CD4-positive, alpha-beta T cell (primary cell): ENCODE measurements around the gene AUTS2. TPM values are rescaled to one million over a fixed set of nuclear protein-coding genes. Genes with fewer than 3 reads are reported as not detected.

Experiments used
- ATAC-seq: fragments of 200-7000 bp; cut with Tn5 transposase; one replicate; pipeline ENCODE4 v1.10.0; 2022; ENCODE audit warnings: mild to moderate bottlenecking; ENCODE audit not compliant: poor library complexity
- CTCF ChIA-PET: fragments of 350-600 bp; sonication (Branson Sonifier 250); formaldehyde crosslinking; loops from one replicate; lab custom pipeline; 2021; ENCODE audit warnings: antibody characterized with exemption, inconsistent platforms; lab: Charles Lee
- POLR2A ChIA-PET: fragments of 350-600 bp; sonication (Branson Sonifier 250); formaldehyde crosslinking; loops from one replicate; lab custom pipeline; 2021; ENCODE audit warnings: antibody characterized with exemption, inconsistent platforms; lab: Charles Lee
- DNase-seq, 14 experiments: peaks; one replicate each; pipeline ENCODE4 v3.0.0-alpha.2; 2013 to 2020; ENCODE audit warnings: mixed read lengths in 2 of 14
- H3K27ac ChIP-seq, 2 donors: one replicate each; pipeline versions ENCODE4 v1.5.1 to v1.7.0; 2013; ENCODE audit warnings: low read length in 2 of 2, low read depth in 1 of 2, mild to moderate bottlenecking in 1 of 2
- H3K27me3 ChIP-seq, 2 experiments: 1 replicate in 1 of 2; 2 replicates in 1 of 2; pipeline versions ENCODE4 v1.6.1 to v1.7.0; 2013; ENCODE audit warnings: low read length in 2 of 2, control low read depth in 1 of 2, mild to moderate bottlenecking in 1 of 2, moderate library complexity in 1 of 2; ENCODE audit not compliant: insufficient read depth in 2 of 2, control insufficient read depth in 1 of 2
- H3K36me3 ChIP-seq: one replicate; pipeline ENCODE4 v1.6.1; 2013; ENCODE audit warnings: low read length, control low read depth; ENCODE audit not compliant: insufficient read depth
- H3K4me1 ChIP-seq: one replicate; pipeline ENCODE4 v1.6.1; 2013; ENCODE audit warnings: low read length, control low read depth; ENCODE audit not compliant: insufficient read depth
- H3K4me3 ChIP-seq: one replicate; pipeline ENCODE4 v1.5.1; 2013; ENCODE audit warnings: mild to moderate bottlenecking, low read length, moderate library complexity
- H3K9me3 ChIP-seq, 2 experiments: 1 replicate in 1 of 2; 2 replicates in 1 of 2; pipeline versions ENCODE4 v1.6.1 to v1.7.0; 2013; ENCODE audit warnings: low read length in 2 of 2, mild to moderate bottlenecking in 2 of 2, control low read depth in 1 of 2, moderate library complexity in 1 of 2; ENCODE audit not compliant: control insufficient read depth in 1 of 2, insufficient read depth in 1 of 2
- H3K27ac Mint-ChIP-seq: one replicate; pipeline ENCODE4 v1.8.0; 2020; ENCODE audit warnings: mixed read lengths
- H3K27me3 Mint-ChIP-seq: one replicate; pipeline ENCODE4 v1.8.0; 2021; ENCODE audit warnings: mixed read lengths
- H3K36me3 Mint-ChIP-seq: one replicate; pipeline ENCODE4 v1.8.0; 2021; ENCODE audit warnings: low read depth, mixed read lengths
- H3K4me1 Mint-ChIP-seq: one replicate; pipeline ENCODE4 v1.8.0; 2021; ENCODE audit warnings: low read depth, mixed read lengths
- H3K4me3 Mint-ChIP-seq: one replicate; pipeline ENCODE4 v1.8.0; 2020; ENCODE audit warnings: mild to moderate bottlenecking, mixed read lengths
- H3K9me3 Mint-ChIP-seq: one replicate; pipeline ENCODE4 v1.8.0; 2020; ENCODE audit warnings: mixed read lengths
- CTCF ChIP-seq: fragments of 200-600 bp; IDR thresholded peaks from one replicate; pipeline ENCODE4 v1.8.0; 2022; ENCODE audit warnings: antibody characterized with exemption, mild to moderate bottlenecking
- intact Hi-C, 2 experiments: fragments of 100-400 bp; cut with DNase I in 1 of 2; cut with micrococcal nuclease in 1 of 2; formaldehyde crosslinking; loops; one replicate each; pipeline versions ENCODE4 v1.15.1 to v1.9.0; 2023 to 2025; cut with DNase I, micrococcal nuclease
- total RNA-seq, 174 experiments: library from RNA in 2 of 174; stranded (reverse) in 2 of 174; gene quantifications; one replicate each; pipeline ENCODE4 v1.2.3 and lab custom pipeline; 2021 to 2026

The AUTS2 gene
- total RNA-seq, 2 experiments from 2014 or later, result 43.6 to 47.6 TPM

GRCh38 chr7:70426249-70426880, 828.1 kb downstream of the AUTS2 start:
- H3K4me3 ChIP-seq, result no peak overlapping the region
- Mint-ChIP-seq H3K36me3 (no peaks in the 10 kb centered on the region), H3K9me3 (no peaks in the 10 kb centered on the region), H3K27me3 (no peaks in the 10 kb centered on the region), H3K27ac (no peak overlapping the region), H3K4me1 (no peaks in the 10 kb centered on the region), H3K4me3 (no peak overlapping the region)
- CTCF ChIA-PET, result no interaction called here
- ATAC-seq (no peak), DNase-seq (no peak)
- H3K9me3 ChIP-seq, result peaks cover 0 to 2% of the 10 kb centered on the region in 2 experiments
- no peak overlapping the region for H3K27ac ChIP-seq
- H3K27me3 ChIP-seq, result no peaks in the 10 kb centered on the region
- intact Hi-C loops, result loop anchor here in 1 of 2 experiments (10.0 kb wide), 1 partner anchor 278 kb away; no protein-coding TSS in a partner anchor
- no peaks in the 10 kb centered on the region for H3K36me3 ChIP-seq
- POLR2A ChIA-PET, result no interaction called here
- H3K4me1 ChIP-seq, result no peaks in the 10 kb centered on the region
- no peak for TF ChIP-seq CTCF

GRCh38 chr7:70432567-70433001, 834.3 kb downstream of the AUTS2 start:
- H3K36me3 ChIP-seq, result no peaks in the 10 kb centered on the region
- Mint-ChIP-seq H3K27me3 (no peaks in the 10 kb centered on the region), H3K4me1 (peaks cover 9% of the 10 kb centered on the region), H3K4me3 (no peak overlapping the region), H3K9me3 (no peaks in the 10 kb centered on the region), H3K36me3 (no peaks in the 10 kb centered on the region), H3K27ac (no peak overlapping the region)
- H3K4me1 ChIP-seq, result no peaks in the 10 kb centered on the region
- ATAC-seq, result no peak
- peaks cover 0 to 4% of the 10 kb centered on the region in 2 experiments for H3K9me3 ChIP-seq
- TF ChIP-seq CTCF, result no peak
- intact Hi-C loops, result no loop called here
- DNase-seq, result no peak
- no peak overlapping the region for H3K27ac ChIP-seq
- POLR2A ChIA-PET, result interaction anchor here (0.5 to 0.6 kb wide), 2 partner anchors 102 to 133 kb away, joined by 3 read pairs; no protein-coding TSS in a partner anchor
- CTCF ChIA-PET, result no interaction called here
- no peaks in the 10 kb centered on the region for H3K27me3 ChIP-seq
- H3K4me3 ChIP-seq, result no peak overlapping the region

GRCh38 chr7:70434376-70434775, 836.1 kb downstream of the AUTS2 start:
- intact Hi-C loops, result no loop called here
- no peak overlapping the region for H3K27ac ChIP-seq
- H3K9me3 ChIP-seq, result peaks cover 0 to 4% of the 10 kb centered on the region in 2 experiments
- Mint-ChIP-seq H3K4me3 (no peak overlapping the region), H3K36me3 (no peaks in the 10 kb centered on the region), H3K4me1 (peaks cover 9% of the 10 kb centered on the region), H3K27me3 (no peaks in the 10 kb centered on the region), H3K27ac (no peak overlapping the region), H3K9me3 (no peaks in the 10 kb centered on the region)
- H3K4me1 ChIP-seq, result no peaks in the 10 kb centered on the region
- ChIA-PET CTCF (interaction anchor here (1.4 kb wide), 1 partner anchor 10 kb away, joined by 3 read pairs; no protein-coding TSS in a partner anchor), POLR2A (no interaction called here)
- no peaks in the 10 kb centered on the region for H3K36me3 ChIP-seq
- TF ChIP-seq CTCF, result no peak
- no peak overlapping the region for H3K4me3 ChIP-seq
- no peak for DNase-seq
- ATAC-seq, result no peak
- no peaks in the 10 kb centered on the region for H3K27me3 ChIP-seq
